ENCODE results near the gene MSANTD7. TPM values are rescaled to one million over a fixed set of nuclear protein-coding genes. Genes with fewer than 3 reads are reported as not detected.
A peak's percentile ranks its signal among the peaks of the same experiment; 100 is the strongest.

The MSANTD7 gene
- total RNA-seq, 1 donor from 2014 or later = 24.7 TPM

GRCh38 chr10:14838582-14839304 lies 637 bp downstream of the MSANTD7 start:
- Mint-ChIP-seq H3K27ac (ENCODE audit: unreplicated experiment) (peak overlapping the region; percentile 98), H3K4me1 (peaks cover 30% of the 10 kb centered on the region), H3K27me3 (ENCODE audit: low read depth) (no peaks in the 10 kb centered on the region)

GRCh38 chr10:14839305-14839695 lies 1.2 kb downstream of the MSANTD7 start:
- Mint-ChIP-seq H3K36me3 (ENCODE audit: low read depth) (peaks cover 10% of the 10 kb centered on the region), H3K27ac (ENCODE audit: unreplicated experiment) (peak overlapping the region; percentile 98), H3K9me3 (no peaks in the 10 kb centered on the region), H3K4me1 (peaks cover 30% of the 10 kb centered on the region), H3K4me3 (peak overlapping the region; percentile 92), H3K27me3 (ENCODE audit: low read depth) (no peaks in the 10 kb centered on the region)
- DNase-seq (ENCODE audit: low read depth, low spot score) = no peak
- no peak for TF ChIP-seq CTCF (conservative IDR thresholded peaks at IDR 0.05)

More at GRCh38 chr10:14838582-14839304, 637 bp downstream of the MSANTD7 start:
- Mint-ChIP-seq H3K9me3 (no peaks in the 10 kb centered on the region), H3K4me3 (peak overlapping the region; percentile 92), H3K36me3 (ENCODE audit: low read depth) (peaks cover 7% of the 10 kb centered on the region)
- peak; percentile 55 for DNase-seq (ENCODE audit: low read depth, low spot score)
- TF ChIP-seq CTCF (conservative IDR thresholded peaks at IDR 0.05) = no peak

- Mint-ChIP-seq H3K4me1 (peaks cover 30% of the 10 kb centered on the region), H3K9me3 (no peaks in the 10 kb centered on the region), H3K27ac (ENCODE audit: unreplicated experiment) (no peak overlapping the region), H3K4me3 (peak overlapping the region; percentile 92), H3K27me3 (ENCODE audit: low read depth) (no peaks in the 10 kb centered on the region), H3K36me3 (ENCODE audit: low read depth) (peaks cover 11% of the 10 kb centered on the region)
- TF ChIP-seq CTCF (conservative IDR thresholded peaks at IDR 0.05) = no peak
- no peak for DNase-seq (ENCODE audit: low read depth, low spot score)
Measured at GRCh38 chr10:14840178-14840577, 2.1 kb downstream of the MSANTD7 start.

- DNase-seq (ENCODE audit: low read depth, low spot score) = no peak
Measured at GRCh38 chr10:14843327-14843988, 5.4 kb downstream of the MSANTD7 start.

GRCh38 chr10:14844948-14845347 lies 6.8 kb downstream of the MSANTD7 start:
- H3K4me1 Mint-ChIP-seq = peaks cover 4% of the 10 kb centered on the region
- H3K36me3 Mint-ChIP-seq (ENCODE audit: low read depth) = peaks cover 11% of the 10 kb centered on the region
- no peak overlapping the region for H3K27ac Mint-ChIP-seq (ENCODE audit: unreplicated experiment)
- no peak for TF ChIP-seq CTCF (conservative IDR thresholded peaks at IDR 0.05)
- no peaks in the 10 kb centered on the region for H3K9me3 Mint-ChIP-seq
- no peak for DNase-seq (ENCODE audit: low read depth, low spot score)
- H3K4me3 Mint-ChIP-seq = no peak overlapping the region
- no peaks in the 10 kb centered on the region for H3K27me3 Mint-ChIP-seq (ENCODE audit: low read depth)

More at GRCh38 chr10:14843327-14843988, 5.4 kb downstream of the MSANTD7 start:
- no peak overlapping the region for H3K4me3 Mint-ChIP-seq
- peaks cover 13% of the 10 kb centered on the region for H3K36me3 Mint-ChIP-seq (ENCODE audit: low read depth)
- no peak overlapping the region for H3K27ac Mint-ChIP-seq (ENCODE audit: unreplicated experiment)
- TF ChIP-seq CTCF (conservative IDR thresholded peaks at IDR 0.05) = no peak
- no peaks in the 10 kb centered on the region for H3K9me3 Mint-ChIP-seq
- peaks cover 16% of the 10 kb centered on the region for H3K4me1 Mint-ChIP-seq
- no peaks in the 10 kb centered on the region for H3K27me3 Mint-ChIP-seq (ENCODE audit: low read depth)

All from neural crest cell (in vitro differentiated cells).